Stimulated activated CD4-positive, alpha-beta T cell treated with anti-CD3 and anti-CD28 coated beads, Interleukin-2, amount 100 ng/mL, for 4 hours (primary cell): ENCODE results near the gene APCDD1L.
"Not testable (repeated sequence)": the region's sequence is repeated elsewhere in the genome, so short reads cannot be mapped to it uniquely, and the experiment has no call there.

ENCODE experiments used
- DNase-seq: peaks from one replicate; pipeline ENCODE4 v3.0.0-alpha.2; 2020; ENCODE audit warnings: low read depth

APCDD1L gene

DNA sequence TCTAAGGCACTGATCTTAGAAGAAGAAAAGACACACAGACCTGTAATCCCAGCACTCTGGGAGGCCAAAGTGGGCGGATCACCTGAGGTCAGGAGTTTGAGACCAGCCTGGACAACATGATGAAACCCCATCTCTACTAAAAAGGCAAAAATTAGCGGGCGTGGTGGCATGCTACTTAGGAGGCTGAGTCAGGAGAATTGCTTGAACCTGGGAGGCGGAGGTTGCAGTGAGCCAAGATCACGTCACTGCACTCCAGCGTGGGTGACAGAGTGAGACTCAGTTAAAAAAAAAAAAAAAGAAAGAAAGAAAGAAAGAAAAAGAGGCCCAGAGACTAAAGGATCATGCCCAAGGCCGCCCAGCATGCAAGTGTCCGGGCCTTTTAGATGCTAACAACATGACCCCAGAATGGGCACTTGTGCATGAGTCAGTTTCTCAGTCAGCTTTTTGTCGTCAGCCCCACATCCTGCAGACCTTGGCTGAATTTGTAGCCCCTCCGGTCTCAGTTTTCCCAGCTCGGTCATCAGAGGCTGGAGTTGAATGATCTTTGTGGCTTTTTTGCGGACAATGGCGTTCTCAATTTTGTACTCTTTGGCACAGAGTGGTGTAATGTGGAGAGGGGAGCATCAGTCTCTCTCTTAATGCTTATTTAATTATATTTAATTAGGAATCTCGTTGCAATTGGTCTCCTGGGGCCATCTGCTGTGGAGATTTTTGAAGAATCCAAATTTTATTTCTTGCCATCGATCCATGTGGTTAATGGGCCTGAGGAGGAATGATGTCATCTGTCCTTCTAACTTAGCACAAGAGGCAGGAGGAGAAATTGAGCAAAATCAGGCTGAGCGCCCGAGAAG, 30.6 kb upstream of the APCDD1L start:
- no peak for DNase-seq

DNA sequence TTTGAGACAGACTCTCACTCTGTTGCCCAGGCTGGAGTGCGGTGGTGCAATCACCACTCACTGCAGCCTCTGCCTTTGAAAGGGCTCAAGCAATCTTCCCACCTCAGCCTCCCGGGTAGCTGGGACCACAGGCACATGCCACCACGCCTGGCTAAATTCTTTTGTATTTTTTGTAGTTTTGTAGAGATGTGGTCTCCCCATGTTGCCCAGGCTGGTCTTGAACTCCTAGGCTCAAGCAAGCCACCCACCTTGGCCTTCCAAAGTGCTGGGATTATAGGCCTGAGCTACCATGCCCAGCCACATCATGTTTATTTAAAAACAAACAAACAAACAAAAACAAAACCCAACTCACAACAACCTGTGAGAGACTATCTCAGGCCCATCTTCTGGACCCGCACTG, 29.7 kb upstream of the APCDD1L start:
- no peak for DNase-seq

DNA sequence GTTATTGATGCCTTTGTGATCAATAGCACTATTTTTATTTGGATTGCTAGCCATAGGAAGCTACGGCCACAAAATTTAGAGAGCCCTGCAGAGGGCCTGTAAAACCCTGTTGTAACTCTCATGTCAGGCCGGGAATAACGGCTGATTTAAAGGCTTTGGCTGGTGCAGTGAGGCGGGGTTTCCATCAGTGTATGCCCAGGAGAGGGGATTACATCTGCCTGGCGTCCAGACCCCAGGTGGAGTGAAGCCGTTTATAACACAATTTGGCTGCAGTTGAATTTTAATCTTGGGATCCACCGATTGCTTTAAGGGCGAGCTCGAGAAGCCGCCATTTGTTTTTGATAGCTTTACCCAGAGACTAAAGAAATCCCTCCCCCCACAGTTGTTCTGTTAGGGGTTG, 29.1 kb upstream of the APCDD1L start:
- DNase-seq = no peak

DNA sequence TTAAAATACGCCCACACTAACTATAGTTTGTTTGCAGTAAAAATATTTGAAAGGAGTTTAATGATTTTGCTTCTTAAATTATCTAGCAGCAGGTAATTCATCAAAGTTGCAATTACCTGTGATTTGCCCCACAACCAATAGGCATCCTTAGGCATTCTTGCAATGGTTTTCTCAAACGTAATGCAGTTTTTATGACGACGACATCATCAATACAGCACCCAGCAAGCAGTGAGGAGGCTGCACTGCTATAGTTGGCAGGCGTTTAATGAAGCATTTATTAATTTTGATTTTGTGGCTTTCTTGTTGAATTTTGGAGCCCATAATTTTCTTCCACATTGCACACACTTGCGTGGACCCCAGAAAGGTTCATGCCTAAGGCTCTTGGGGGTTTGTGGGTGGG, 28.1 kb upstream of the APCDD1L start:
- no peak for DNase-seq

DNA sequence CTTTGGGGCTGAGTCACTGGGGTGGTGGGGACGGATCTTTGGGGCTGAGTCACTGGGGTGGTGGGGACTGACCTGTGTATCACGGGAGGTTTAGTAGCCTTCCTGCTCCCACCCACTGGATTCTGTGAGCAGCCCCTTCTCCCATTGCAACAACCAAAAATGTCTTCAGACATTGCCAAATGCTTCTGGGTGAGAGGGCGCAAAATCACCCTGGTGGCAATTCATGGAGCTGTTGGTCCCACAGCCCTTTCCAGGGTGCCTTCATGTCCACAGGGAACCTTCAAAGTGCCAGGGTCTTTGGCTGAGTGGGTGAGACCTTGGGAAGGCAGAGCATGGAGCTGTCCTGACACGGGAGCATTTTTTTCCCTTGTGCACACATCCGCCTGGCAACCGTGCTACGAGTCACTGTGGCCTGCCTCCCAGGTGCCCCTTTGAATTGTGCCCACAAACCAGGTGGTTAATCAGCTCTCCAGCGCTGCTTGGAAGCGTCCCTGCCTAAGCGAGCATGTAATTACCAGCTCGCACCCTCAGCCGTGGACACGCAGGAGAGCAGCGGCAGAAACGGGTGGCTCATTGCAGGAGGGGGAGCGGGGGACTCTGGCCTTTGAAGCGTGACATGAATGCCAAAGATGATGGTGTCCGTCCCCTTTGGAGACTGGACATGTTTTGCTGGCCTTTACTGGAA, 27.4 kb upstream of the APCDD1L start:
- no peak for DNase-seq

DNA sequence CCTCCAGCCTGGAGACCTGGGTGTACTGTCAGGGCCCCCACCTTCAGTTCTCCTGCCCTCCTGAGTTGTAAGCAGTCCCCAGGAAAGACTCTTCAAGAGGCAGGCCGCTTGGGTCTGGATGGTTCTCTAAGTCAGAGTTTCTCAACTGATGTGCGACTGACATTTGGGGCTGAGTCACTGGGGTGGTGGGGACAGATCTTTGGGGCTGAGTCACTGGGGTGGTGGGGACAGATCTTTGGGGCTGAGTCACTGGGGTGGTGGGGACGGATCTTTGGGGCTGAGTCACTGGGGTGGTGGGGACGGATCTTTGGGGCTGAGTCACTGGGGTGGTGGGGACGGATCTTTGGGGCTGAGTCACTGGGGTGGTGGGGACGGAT, 26.8 kb upstream of the APCDD1L start:
- DNase-seq = not testable (repeated sequence)

DNA sequence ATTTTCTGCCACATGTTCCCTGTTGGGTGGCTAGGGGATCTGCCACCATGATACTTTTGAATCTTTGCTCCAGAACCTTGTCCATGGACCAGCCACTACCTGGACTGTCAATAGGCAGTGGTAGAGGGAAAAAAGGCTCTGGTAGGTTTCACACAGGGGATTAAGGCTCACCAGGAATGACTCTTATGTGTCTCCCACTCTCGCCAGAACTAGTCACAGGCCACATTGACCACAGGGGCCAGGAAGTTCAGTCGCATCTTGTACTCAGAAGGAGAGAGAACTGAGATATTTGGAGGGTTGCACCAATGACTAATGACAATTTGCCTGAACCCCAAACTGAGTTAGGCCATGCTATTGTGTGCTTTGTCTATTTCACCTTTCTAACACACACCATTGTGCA, 23.6 kb upstream of the APCDD1L start:
- no peak for DNase-seq

DNA sequence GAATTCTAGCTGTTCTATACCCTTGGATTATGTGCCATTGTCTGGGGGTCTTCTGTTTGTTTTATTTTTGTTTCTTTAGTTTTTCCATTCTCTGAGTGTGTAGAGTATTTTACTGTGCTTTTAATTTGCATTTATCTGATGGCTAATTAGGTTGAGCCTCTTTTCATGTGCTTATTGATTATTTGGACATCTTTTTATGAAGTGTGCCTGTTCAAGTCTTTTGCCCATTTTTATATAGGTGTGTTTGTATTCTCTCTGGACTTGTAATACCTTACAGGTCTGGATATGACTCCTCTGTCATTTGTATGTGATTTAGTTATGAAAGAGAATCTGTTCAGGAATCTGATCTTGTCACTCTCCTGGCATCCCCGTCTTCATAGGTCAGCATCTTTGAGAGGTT, 22.6 kb upstream of the APCDD1L start:
- DNase-seq = no peak

DNA sequence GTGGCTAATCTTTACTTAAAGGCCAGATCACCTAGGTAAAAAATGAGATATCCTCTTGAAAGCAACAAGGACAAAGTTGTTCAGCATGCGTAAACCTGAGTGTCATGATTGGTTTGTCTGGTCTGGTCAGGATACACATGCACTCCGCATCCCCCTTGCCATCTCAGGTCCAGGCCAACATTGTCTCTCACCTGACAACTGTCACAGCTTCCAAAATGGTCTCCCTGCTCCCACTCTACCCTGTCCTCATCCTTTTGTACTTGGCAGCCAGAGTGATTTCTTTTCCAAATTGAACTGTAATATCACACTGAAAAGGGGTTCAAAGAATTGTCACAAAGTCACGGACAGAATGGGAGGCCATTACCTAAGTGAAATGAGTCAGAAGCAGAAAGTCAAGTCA, 21.1 kb upstream of the APCDD1L start:
- DNase-seq = no peak

DNA sequence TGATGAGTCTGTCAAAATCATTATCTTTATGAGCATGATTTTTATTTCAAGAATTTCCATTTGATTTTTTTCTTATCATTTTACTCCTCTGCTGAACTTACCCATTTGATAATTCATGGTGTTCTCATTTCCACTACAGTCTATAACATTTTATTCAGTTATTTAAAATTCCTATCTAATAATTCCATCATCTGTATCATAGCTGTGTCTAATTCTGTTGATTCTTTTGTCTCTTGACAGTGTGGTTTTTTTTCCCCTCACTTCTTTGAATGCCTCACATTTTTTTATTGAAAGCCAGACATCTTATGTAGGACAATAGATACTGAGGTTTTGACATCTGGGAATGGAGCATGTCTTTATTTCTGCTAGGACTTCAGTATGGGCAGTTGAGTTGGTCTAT, 16.5 kb upstream of the APCDD1L start:
- no peak for DNase-seq

DNA sequence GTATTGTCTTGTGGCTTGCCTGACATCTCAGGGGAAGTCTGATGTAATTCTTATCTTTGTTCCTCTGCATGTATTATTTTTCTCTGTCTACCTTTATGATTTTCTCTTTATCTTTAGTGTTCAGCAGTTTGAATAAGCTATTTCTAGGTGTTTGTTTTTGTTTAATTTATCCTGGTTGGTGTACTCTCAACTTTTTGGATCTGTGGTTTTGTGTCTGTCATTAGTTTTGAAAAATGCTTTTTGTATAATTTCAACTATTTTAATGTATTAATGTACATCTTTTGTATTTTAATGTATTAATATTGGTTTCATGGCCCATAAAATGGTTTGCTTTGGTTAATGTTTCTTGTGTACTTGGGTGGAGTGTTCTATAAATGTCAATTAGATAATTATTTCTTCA, 15.9 kb upstream of the APCDD1L start:
- DNase-seq = no peak

DNA sequence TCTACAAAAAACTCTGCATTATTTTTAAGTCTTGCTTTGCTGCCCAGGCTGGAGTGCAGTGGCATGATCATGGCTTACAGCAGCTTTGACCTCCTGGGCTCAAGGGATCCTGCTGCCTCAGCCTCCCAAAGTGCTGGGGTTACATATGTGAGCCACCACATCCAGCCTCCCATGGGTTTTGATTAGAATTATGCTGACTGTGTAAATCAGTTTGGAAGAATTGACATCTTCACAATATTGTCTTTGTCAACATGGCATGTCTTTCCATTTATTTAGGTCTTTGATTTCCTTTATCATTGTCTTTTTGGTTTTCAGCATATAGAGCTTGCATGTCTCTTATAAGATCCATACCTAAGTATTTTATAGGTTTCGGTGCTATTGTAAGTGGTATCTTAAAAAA, 13.2 kb upstream of the APCDD1L start:
- no peak for DNase-seq

DNA sequence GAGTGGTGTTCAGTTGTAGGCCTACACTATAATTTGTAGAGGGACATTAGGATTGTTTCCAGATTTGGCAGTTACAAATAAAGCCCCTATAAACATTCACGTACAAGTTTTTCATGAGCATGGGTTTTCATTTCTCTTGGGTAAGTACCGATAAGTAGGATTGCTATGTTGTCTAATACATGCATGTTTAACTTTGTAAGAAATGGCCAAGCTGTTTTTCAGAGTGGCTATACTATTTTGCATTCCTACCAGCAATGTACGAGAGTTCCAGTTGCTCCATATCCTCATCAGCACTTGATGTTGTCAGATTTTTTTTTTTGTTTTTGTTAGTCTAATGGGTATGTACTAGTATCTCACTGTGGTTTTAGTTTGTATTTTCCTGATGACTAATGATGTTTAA, 11.2 kb upstream of the APCDD1L start:
- DNase-seq = no peak

DNA sequence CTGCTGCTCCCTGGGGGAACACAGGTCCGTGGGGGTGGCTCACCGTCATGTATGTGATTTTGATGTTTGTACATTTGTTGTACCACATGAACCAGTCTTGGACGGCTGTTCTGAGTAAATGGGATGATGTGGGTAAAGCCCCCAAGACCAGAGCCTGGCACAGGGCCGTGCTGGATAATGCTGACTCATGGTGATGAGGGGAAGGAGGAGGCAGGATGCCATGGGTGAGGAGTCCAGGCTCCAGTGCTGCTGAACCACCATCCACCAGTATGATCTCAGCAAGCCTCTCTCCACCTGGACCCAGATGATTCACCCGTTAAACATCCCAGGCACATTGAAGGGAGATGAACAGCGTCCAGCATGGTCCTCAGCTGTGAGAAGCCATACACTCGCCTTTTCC, 9.6 kb upstream of the APCDD1L start:
- no peak for DNase-seq

DNA sequence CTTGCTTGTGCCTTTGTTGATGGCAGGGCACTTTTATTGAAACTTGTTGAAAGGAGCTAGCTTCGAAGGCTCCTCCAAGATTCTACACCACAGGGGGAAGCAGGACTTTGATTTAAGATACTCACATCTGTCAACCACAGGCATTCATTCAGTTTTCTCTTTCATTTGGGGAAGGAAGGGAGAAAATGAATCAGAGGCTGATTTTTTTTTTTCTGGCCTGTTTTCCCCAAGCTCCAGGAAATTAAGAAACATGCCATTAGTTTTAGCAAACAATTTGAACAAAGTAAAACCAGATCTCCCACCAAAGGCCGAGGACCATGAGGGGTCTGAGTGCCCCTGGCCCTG, 8.7 kb upstream of the APCDD1L start:
- no peak for DNase-seq

DNA sequence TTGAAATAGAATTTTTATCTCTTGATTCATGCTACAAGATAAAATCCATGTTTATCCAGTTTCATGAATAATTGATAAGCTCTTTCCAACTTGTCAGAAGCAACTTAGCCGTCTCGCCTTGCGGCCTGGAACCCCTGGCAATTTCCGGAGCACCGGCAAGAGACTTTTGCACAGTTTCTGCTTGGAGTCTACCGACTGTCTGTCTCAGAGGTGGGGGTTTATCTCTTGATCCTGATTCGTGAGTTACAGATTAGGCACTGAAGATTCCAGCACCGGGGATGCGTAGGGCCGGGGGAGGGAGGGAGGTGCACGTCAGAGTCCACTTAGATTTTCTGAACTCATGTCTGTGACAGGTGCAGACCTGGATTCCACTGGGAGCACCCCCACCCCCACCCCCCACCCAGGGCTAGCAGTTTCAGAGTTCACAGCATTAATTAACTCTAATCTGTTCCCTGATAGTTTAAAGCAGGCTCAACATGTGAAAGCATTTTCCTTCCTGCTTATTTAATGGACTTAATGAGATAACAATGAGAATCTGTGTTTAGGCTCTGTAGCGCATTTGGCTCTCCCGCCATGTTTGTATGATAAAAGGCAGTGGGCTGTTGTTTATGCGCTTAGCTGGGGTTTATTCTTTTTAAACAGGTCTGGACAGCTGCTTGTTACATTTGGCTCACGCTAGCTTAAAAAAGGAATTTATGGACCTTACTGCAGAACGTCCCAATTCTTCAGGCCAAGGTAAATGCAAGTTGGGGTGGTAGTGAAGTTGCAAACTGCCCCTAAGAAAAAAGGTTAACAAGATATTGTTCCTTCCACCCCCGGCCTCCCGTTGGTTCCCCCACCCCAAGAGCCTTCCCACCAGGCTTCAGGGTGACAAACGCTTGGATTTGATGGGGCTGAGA, 8.1 kb upstream of the APCDD1L start:
- DNase-seq = no peak

DNA sequence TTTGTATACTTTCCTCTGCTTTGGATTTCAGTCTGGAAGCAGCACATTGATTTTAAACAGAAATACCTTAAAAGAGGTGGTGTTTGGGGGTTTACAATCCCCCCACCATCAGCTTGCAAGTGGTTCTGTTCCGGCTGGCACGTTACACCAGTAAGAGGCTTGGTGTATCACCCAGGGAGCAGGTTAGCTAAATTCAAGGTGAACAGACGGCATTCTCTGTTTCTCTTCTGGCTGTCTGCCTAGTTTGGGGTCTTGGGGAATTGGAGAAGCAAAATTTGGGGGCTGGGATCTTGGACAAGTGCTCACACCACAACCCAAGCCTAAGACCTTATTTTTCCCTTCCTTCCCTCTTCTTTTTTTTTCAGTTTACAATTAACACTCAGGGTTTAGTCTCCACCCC, 7.5 kb upstream of the APCDD1L start:
- no peak for DNase-seq

DNA sequence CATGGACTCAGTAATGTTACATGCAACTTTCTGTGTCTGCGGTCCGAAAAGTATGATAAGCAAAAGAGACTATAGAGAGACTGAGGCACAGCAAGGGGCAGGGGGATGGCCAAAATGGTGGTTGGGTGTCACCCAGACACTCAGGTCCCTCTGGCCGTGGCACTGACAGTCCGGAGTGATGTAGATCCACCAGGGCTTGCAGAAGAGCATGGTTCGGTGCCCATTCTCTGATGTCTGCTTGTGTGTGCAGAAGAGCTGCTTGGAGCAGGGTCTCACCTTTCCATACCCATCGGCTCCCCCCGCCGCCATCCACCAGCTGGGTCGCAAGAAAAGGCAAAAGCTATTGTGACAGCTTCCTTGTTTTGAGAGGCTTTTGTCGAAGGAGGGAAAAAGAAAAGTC, 6.6 kb upstream of the APCDD1L start:
- DNase-seq = no peak

DNA sequence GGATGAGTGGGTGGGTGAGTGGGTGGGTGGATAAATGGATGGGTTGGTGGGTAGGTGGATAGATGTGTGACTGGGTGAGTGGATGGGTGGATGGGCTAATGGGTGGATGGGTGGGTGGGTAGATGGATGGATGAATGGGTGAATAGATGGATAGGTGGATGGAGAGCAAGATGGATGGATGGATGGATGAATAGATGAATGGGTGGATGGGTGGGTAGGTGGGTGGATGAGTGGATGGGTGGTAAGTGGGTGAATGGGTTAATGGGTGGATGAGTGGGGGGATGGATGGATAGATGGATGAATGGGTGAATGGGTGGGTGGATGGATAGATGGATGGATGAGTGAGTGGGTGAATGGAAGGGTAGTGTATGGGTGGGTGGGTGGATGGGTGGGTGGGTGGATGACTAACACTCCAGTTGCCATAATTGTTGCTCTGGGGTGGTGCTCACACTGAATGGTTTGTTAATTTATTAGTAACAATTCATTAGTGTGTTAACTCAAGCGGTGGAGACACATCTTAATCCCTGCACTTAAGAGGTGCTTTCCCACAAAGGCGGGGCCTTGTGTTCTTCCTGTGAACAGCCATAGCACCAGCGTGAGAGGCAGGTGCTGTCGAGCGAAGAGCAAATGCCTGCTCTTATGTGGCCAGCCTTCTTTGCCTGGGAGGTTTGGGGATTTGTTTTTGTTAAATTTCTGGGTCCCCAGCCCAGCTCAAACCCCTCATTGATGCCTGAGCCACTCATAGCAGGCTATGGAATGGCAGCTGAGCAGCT, 4.9 kb upstream of the APCDD1L start:
- no peak for DNase-seq

DNA sequence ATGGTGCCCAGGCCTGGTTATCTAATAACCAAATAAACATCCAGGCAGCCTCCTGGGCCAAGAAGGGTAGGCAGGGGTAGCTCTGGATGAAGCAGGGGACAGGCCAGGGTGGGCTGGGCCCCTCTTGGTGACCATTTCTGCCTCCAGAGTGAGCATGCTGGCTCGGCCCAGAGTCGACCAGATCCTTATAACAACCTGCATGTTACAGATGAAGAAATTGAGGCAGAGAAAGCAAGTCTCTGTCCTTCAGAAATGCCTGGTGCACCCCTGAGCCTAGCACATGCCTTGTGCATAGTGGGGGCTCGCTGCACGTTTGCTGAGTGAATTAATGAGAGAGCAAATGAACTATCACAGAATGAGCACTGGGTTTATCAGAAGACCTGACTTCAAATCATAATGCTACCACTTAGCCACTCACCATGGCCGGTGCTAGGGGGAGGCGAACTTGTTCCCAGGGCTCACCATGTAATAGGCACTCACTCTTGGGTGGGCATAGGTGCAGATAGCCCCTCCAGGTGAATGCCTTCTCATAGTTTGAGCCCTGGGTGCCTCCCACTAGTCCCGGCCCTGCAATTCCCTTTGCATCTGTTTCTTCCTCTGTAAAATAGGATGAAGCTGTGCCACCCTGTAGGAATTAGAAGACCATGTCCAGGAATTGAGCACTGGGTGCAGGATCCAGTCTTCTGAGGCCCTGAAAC, 3.8 kb upstream of the APCDD1L start:
- no peak for DNase-seq

DNA sequence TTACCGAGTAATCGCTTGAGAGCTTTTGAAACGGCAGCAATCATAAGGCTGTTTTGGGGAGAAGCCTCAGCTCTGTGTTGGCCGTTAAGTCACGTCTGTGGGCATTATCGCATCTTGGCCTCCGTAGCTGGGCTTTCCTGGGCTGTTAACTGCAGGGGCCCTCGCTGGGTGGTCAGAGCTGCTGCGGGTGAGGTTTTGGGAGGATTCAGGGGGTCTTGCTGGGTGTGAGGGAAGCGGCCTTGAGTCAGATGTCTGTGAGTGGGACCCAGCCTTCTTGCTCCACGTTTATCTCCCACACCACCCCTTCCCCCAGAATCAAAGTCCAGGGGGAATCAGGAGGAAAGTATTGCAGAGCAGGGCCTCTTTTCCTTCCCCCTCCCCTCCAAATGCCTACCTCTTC, 3.2 kb upstream of the APCDD1L start:
- DNase-seq = no peak
